Vagina (tissue), 2 donors: ENCODE results near the gene LRRC26. TPM values are rescaled to one million over a fixed set of nuclear protein-coding genes. Genes with fewer than 3 reads are reported as not detected.

Source experiments
- DNase-seq, 2 donors: peaks; one replicate each; pipeline ENCODE4 v3.0.0-alpha.2; 2017; ENCODE audit errors: extremely low spot score in 2 of 2
- H3K27ac ChIP-seq: fragments of 200-600 bp; sonication (generic); one replicate; pipeline ENCODE4 v1.5.1; 2019
- H3K27me3 ChIP-seq: fragments of 200-600 bp; sonication (generic); one replicate; pipeline ENCODE4 v1.5.1; 2019
- H3K36me3 ChIP-seq, 2 donors: fragments of 200-600 bp; sonication (generic); one replicate each; pipeline ENCODE4 v1.5.1; 2017 to 2019
- H3K4me1 ChIP-seq: fragments of 200-600 bp; sonication (generic); one replicate; pipeline ENCODE4 v1.5.1; 2019
- H3K4me3 ChIP-seq, 2 donors: fragments of 200-600 bp; sonication (generic); 1 replicate in 1 of 2; 2 replicates in 1 of 2; pipeline ENCODE4 v1.5.1; 2016 to 2019
- H3K9me3 ChIP-seq: fragments of 200-600 bp; sonication (generic); one replicate; pipeline ENCODE4 v1.5.1; 2019
- POLR2A ChIP-seq, 2 donors: fragments of 450-650 bp; IDR thresholded peaks; one replicate each; pipeline ENCODE4 v1.6.1; 2017; ENCODE audit warnings: antibody characterized with exemption in 2 of 2, mild to moderate bottlenecking in 2 of 2, moderate library complexity in 2 of 2
- POLR2AphosphoS5 ChIP-seq, 2 donors: sonication (generic); formaldehyde crosslinking; IDR thresholded peaks; one replicate each; pipeline ENCODE4 v1.9.0; 2017; ENCODE audit warnings: antibody characterized with exemption in 2 of 2, mild to moderate bottlenecking in 2 of 2, low read depth in 1 of 2; ENCODE audit not compliant: insufficient read depth in 1 of 2
- intact Hi-C: fragments of 100-400 bp; cut with DNase I; formaldehyde crosslinking; loops from one replicate; pipeline ENCODE4 v1.15.1; 2023
- total RNA-seq: library from RNA; depleted of rRNA; stranded (reverse); fragments of >200 nt; gene quantifications from one replicate; pipeline ENCODE4 v1.2.3, GENCODE V29; 2016
- TF ChIP-seq, protein P1 (sequence below), 3 experiments: fragments of 450-650 bp in 2 of 3; fragments of 200-600 bp in 1 of 3; sonication (generic) in 1 of 3; IDR thresholded peaks; one replicate each; pipeline ENCODE4 v1.5.1; 2017 to 2019; ENCODE audit warnings: antibody characterized with exemption in 3 of 3, mild to moderate bottlenecking in 2 of 3, moderate library complexity in 2 of 3

LRRC26 gene
- total RNA-seq, 1 donor from 2014 or later, result not detected

DNA sequence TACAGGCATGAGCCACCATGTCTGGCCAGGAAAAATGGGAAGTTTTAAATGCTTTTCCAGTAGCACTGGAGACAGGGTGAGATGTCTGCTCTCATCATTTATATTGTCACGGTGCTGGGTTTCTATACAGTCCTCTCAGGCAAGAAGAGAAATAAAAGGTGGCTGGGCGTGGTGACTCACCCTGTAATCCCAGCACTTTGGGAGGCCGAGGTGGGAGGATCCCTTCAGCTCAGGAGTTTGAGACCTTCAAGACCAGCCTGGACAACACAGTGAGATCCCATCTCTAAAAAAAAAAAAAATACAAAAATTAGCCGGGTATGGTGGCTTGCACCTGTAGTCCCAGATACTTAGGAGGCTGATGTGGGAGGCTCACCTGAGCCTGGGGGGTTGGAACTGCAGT is 35.7 kb downstream of the LRRC26 start:
- no peaks in the 10 kb centered on the region for H3K9me3 ChIP-seq
- no peaks in the 10 kb centered on the region for H3K36me3 ChIP-seq
- no peak overlapping the region for H3K4me3 ChIP-seq
- DNase-seq, result no peak
- H3K27ac ChIP-seq, result no peak overlapping the region
- TF ChIP-seq POLR2A (IDR thresholded peaks at IDR 0.05) (no peak), POLR2AphosphoS5 (IDR thresholded peaks at IDR 0.05; ENCODE audit: insufficient read depth in 1 of 2, low read depth in 1 of 2) (no peak)
- TF ChIP-seq, protein P1, sequence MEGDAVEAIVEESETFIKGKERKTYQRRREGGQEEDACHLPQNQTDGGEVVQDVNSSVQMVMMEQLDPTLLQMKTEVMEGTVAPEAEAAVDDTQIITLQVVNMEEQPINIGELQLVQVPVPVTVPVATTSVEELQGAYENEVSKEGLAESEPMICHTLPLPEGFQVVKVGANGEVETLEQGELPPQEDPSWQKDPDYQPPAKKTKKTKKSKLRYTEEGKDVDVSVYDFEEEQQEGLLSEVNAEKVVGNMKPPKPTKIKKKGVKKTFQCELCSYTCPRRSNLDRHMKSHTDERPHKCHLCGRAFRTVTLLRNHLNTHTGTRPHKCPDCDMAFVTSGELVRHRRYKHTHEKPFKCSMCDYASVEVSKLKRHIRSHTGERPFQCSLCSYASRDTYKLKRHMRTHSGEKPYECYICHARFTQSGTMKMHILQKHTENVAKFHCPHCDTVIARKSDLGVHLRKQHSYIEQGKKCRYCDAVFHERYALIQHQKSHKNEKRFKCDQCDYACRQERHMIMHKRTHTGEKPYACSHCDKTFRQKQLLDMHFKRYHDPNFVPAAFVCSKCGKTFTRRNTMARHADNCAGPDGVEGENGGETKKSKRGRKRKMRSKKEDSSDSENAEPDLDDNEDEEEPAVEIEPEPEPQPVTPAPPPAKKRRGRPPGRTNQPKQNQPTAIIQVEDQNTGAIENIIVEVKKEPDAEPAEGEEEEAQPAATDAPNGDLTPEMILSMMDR (IDR thresholded peaks at IDR 0.05), result no peak
- H3K4me1 ChIP-seq, result peaks cover 19% of the 10 kb centered on the region
- H3K27me3 ChIP-seq, result no peaks in the 10 kb centered on the region
- intact Hi-C loops, result no loop called here

- Histone ChIP-seq H3K4me1 (peaks cover 25% of the 10 kb centered on the region), H3K9me3 (no peaks in the 10 kb centered on the region), H3K27ac (peak overlapping the region; percentile 36), H3K36me3 (no peaks in the 10 kb centered on the region), H3K27me3 (no peaks in the 10 kb centered on the region), H3K4me3 (peak overlapping the region; percentile 58 to 61)
- TF ChIP-seq POLR2A (IDR thresholded peaks at IDR 0.05) (no peak), POLR2AphosphoS5 (IDR thresholded peaks at IDR 0.05; ENCODE audit: insufficient read depth in 1 of 2, low read depth in 1 of 2) (no peak)
- TF ChIP-seq, protein P1 (IDR thresholded peaks at IDR 0.05), result no peak
- no peak for DNase-seq
- intact Hi-C loops, result no loop called here
Measured at GRCh38 chr9:137130176-137130755, 39.6 kb downstream of the LRRC26 start.

DNA sequence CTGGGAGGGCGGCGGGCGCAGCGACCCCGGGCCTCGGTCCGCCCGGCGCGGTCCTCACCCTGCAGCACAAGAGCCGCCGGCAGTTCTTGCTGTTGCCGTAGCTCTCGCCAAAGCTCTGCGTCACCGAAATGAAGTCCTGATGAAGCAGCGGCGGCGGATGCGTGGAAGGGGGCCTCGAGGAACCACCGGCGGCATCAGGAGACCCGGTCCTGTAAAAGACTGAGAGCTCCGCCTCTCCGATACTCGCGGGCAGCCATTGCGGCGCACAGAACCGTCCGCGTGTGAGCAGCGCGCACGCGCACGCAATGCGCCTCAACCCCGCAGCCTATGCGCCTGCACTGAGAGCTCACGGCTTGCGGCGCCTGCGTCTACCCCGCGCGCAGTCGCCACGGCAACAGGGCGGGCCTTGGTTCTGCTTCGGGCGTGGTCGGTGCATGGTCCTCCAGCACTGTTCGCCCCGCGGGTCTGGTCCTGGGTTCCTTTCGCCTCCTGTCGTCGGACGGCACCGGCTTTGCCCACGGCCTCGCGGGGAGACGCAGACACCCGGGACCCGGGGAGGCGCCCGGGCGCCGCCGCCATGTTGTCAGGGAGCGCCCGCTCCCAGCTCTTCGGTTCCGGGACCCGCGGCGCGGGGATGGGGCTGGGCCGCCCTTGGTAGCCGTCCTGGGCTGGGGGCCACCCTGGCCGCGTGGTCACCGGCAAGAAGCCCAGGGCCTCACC is 40.2 kb downstream of the LRRC26 start:
- Histone ChIP-seq H3K27ac (peak overlapping the region; percentile 36), H3K36me3 (no peaks in the 10 kb centered on the region), H3K27me3 (no peaks in the 10 kb centered on the region), H3K4me3 (peak overlapping the region; percentile 58 to 61), H3K9me3 (no peaks in the 10 kb centered on the region), H3K4me1 (peaks cover 25% of the 10 kb centered on the region)
- intact Hi-C loops, result no loop called here
- no peak for DNase-seq
- TF ChIP-seq POLR2AphosphoS5 (IDR thresholded peaks at IDR 0.05; ENCODE audit: insufficient read depth in 1 of 2, low read depth in 1 of 2), result peak; percentile 64 to 85
- TF ChIP-seq, protein P1 (IDR thresholded peaks at IDR 0.05), result no peak

GRCh38 chr9:137128862-137129455 is 40.9 kb downstream of the LRRC26 start:
- no peaks in the 10 kb centered on the region for H3K9me3 ChIP-seq
- H3K4me1 ChIP-seq, result peaks cover 25% of the 10 kb centered on the region
- H3K27ac ChIP-seq, result peak overlapping the region; percentile 36
- TF ChIP-seq POLR2A (IDR thresholded peaks at IDR 0.05) (no peak), POLR2AphosphoS5 (IDR thresholded peaks at IDR 0.05; ENCODE audit: insufficient read depth in 1 of 2, low read depth in 1 of 2) (no peak)
- TF ChIP-seq, protein P1 (IDR thresholded peaks at IDR 0.05), result no peak
- intact Hi-C loops, result no loop called here
- no peaks in the 10 kb centered on the region for H3K36me3 ChIP-seq
- H3K4me3 ChIP-seq, result peak overlapping the region; percentile 58 to 61
- DNase-seq, result no peak
- no peaks in the 10 kb centered on the region for H3K27me3 ChIP-seq
